ENCODE data around the gene DNM3.

The DNM3 gene

DNA sequence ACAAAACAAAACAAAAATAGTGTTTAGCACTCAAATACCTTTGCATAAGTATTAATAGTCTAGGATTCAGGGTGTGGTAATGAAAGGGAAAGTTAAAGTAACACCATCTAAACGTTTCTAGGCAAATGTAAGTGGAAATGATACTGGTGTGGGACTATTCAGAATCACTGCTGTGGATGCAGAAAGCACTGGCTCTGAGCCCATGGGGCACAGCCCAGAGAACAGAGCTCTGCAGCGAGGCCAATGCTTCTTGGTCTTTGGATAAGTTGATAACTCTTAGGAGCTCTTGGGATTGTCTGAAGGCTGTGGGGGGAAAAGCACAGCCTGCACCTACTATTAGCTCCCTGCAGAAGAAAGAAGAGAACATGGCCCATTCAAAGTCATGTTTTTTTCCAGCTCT, 21.4 kb upstream of the DNM3 start:
- DNase-seq = no peak

DNA sequence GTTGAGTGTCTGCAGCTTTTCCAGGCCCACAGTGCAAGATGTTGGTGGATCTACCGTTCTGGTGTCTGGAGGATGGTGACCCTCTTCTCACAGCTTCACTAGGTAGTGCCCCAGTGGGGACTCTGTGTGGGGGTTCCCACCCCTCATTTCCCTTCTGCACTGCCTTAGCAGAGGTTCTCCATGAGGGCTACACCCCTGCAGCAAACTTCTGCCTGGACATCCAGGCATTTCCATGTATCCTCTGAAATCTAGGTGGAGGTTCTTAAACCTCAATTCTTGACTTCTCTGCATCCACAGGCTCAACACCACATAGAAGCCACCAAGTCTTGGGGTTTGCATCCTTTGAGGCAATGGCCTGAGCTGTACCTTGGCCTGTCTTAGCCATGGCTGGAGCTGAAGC, 14.3 kb upstream of the DNM3 start:
- no peak for DNase-seq

DNA sequence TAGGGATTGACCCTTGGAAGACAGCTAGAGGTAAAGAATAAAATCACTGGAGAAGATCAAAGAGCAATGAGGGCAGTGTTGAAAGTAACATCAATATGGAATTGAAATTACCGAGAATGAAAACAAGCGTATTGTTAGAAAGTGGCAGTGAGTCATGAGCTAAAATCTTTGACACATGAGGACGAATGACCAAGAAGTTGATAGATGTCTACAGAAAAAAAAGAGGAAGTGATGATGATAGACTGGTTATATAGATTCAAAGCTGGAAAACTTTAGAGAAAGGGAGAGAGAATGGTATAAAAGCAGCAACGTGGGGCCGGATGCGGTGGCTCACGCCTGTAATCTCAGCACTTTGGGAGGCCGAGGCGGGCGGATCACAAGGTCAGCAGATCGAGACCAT, 12.5 kb upstream of the DNM3 start:
- DNase-seq = no peak

DNA sequence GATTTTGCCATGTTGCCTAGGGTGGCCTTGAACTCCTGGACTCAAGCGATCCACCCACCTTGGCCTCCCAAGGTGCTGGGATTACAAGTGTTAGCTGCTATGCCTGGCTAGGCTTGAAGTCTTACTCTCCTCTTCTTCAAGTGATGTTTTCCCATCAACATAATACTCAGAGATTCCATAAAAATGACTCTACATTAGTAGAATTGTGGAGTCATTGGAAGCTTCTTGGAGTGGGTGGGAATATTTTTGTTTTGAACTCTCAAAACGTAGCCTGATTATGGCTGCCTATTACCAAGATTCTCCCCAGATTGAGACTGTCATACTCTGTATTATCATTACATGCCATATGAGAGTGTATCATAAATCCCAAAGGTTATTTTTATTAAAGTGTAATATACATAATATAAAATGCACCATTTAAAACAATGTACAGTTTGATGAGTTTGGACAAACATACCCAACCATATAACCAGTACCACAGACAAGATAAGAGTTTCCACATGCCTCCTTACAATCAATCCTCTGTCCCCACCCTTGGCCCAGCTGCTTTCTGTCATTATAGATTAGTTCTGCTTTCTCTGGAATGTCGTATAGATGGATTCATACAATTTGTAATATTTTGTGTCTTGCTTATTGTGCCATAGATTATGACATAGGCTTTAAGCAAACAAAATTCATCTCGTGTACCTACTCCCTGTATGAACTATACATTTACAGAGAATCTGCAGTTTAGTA, 8.0 kb upstream of the DNM3 start:
- DNase-seq = no peak

DNA sequence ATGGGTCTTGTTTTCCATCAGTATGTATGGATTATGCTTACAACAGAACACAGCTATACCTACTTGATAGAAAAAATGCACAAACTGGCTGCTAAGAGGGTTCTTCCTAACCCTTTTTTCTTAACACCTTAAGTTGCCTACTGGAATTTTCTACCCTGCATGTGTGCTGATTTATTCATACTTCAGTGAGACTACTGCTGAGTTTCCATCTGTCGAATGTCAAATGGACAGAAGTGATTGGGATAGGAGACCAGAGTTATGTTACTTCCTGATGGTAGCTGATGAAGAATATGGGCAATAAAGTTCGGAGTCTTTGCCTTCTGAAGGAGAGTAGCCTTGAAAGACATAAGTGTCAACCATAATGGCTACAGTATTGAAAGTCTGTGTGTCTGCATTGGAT, 6.5 kb upstream of the DNM3 start:
- no peak for DNase-seq

DNA sequence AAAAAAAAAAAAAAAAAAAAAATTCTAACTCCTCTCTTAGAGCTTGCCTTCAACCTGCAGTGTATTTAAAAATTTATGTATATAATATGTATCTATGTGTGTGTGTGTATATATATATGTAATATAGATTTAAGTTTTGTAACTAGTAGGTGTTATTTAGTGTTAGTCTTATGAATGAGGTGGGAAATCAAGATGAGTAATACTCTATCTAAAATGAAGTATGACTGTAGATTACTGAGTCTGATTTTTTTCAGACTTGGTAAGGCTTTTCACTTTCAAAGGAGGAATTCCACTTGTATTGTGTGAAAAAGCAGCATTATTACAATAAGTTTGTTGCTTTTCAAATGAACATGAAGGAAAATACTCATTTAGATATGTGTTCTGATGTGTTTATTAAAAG, 5.4 kb upstream of the DNM3 start:
- no peak for DNase-seq

DNA sequence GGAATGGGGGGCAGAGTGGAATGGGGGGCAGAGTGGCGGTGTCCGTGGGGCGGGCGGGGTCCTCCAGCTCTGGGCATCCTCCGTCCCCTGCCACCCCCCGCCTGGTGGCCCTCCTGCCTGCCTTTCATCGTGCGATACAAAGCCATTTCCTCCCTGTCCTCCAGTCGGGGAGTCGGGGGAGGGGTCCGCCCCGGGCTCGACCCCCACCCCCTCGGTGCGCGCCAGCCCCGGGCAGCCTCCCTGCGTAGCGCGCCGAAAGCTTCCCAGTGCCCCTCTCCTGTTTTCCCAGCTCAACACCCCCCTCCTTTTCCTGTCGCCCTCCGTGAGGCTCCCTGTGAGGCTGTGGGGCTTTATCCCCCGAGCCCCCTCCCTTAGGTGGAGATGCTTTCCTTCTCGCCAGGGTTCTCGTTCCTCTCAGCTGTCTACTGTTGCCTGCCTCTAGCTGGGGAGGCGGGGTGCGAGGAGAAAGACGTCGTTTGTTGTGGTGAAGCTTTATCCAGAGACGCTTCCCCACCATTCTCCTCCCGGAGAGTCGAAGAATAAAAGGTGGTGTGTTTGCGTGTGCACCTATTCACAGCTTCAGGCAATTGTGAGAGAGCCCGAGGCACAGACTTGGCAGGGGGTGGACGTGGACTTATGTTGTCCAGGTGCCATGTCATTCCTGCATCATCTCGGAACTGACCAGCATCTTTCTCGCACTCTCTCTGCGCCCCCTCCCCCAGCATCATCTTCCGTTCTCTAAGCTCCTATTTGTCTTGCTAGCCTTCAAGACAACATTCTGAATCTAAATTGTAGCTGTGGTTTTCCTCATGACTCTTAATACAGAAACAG, 848 bp downstream of the DNM3 start:
- DNase-seq = no peak

DNA sequence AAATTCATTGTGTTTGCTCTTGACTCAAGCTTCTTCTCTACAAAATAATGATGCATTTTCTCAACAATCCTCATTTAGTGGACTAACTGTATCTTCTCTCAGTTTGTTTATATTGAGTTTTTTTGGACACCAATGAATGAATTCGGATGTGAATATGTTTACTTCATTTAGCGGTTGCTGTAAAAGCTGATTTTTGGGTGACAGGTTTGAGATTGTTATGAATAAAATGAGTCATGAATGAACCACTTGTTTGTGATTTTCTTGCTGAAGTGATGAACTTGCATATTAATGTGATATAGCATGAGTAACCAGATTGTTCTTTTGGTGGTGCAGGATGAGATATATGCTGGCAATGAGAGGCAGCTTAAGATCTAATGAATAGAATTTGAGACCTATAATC, 3.1 kb downstream of the DNM3 start:
- DNase-seq = no peak

DNA sequence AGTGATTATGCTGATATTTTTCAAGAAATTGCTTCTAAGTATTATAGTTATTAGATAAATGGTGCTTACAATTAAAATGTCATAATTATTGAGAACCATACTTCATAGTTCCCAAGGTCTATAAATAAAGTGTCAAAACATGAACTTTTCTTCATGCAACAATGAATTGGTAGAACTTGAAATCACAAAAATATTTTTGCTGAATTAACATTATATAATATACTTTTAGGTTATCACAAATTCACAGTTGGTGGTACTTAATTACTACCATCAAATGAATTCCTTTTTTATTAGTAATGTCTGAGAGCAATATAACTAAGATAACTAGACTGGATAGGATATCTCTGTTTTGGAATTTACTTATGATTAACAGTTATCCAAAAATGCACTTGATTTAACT, 4.7 kb downstream of the DNM3 start:
- no peak for DNase-seq

DNA sequence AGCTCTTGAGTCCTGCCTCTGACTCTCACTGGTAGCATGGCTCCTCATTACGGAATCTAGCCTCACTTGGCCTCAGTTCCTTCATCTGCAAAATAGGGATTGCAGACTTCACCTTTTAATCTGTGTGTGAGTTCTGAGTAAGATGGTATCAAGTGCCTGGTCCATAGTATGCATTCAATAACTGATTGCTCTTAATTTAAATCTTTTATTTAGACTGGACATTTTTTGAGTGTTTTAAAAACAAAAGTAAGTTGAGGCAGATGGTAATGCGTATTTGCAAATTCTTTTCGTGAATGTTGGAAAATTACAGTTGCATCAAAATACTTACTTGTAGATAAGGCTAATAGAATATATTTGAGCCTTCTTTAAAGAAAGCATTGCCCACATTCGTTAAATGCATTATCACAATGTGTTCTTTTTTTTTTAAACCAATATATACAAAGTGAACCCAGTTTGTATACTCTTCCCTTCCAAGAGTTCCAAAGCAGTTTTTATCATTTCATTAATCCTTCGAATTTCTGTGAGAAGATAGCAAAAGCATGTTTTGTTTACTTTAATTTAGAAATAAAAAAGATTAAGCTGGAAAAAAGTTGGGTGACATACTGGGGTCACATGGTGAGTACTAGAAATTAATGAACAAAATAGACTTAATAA, 8.1 kb downstream of the DNM3 start:
- no peak for DNase-seq

DNA sequence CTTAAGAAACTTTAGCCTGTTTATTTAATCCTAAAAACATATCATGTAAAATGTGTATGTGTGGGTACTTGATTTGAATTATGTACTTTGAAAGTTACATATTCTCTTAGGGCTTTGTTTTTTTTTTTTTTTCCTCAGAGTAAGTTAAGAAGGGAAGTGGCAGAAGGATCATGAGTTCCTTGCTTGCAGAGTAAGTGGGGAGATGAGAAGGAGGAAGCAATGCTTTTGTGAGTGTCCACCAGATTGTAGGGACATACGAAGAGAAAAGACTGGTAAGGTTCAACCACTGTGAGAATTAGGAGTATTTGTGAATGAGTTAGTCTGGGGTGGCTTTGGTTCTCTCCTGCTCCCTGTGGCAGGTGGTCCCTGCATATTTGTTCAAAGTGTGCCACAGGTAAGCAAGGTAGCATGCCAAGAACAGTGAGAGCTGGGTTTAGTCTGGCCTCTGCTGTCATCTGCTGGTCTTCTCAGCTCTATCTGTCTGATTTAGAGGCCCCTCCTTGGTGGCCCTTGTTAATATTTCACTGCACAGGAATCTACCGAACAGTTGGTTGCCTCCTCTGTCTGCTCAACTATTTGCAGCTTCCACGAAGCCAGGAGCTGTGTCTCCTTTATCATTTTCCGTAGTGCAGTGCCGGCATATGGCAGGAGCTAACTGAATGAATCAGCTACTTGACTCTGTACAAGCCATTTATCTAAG, 9.5 kb downstream of the DNM3 start:
- DNase-seq = no peak

DNA sequence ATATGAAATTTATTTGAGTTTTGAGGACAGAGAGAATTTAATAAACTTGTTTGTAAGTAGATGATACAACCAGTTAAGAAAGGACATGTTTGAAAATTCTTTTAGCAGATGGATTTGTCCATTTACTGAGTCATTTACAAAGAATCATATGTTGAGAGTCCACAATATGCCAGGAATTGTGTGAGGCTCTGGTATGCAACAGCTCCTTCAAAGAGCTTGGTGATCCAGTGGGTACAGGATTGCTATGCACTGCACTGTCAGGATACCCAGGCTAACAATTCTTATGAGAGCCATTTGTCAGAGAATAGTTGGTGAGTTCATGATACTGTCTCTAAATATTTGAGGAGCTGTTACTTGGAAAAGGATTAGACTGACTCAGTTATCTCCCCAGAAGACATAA, 11.0 kb downstream of the DNM3 start:
- DNase-seq = no peak

DNA sequence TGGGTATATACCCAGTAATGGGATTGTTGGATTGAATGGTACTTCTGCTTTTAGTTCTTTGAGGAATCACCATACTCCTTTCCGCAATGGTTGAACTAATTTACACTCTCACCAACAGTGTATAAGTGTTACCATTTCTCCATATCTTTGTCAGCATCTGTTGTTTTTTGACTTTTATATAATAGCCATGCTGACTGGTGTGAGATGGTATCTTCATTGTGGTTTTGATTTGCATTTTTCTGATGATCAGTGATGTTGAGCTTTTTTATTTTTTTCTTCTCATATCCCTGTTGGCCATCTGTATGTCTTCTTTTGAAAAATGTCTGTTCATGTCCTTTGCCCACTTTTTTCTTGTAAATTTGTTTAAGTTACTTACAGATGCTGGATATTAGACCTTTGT, 14.1 kb downstream of the DNM3 start:
- no peak for DNase-seq

DNA sequence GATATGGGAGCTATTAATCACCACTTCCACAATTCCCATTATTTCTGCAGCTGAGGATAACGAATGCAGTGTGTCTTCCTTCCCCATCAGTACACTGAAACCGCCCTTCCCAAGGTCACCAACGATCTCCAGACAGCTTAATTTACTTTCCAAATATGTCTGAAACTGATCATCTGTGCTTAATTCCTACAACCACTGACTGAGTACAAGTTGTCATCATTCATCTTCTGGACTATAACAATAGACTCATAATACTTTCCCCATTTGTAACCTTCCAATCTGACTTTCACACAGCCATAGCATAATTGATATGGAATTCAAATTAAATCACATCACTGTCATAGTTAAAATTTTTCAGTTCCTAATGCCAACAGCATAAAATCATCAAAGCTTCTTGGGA, 17.4 kb downstream of the DNM3 start:
- DNase-seq = no peak

DNA sequence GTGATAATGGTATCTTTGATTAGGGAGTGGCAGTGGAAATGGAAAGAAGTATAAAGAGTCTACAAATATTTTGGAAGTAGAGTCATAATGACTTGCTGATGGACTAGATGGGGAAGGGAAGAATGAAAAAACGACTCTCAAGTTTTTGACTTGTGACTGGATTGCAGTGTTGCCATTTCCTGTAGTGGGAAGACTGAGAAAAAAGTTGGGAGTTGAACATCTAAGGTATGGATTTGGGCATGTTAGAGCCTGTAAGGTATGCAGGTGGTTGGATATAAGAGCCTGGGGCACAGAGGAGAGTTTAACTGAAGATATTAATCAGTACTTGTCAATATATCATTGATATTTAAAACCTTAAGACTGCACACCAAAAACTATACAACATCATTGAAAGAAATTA, 19.4 kb downstream of the DNM3 start:
- no peak for DNase-seq

DNA sequence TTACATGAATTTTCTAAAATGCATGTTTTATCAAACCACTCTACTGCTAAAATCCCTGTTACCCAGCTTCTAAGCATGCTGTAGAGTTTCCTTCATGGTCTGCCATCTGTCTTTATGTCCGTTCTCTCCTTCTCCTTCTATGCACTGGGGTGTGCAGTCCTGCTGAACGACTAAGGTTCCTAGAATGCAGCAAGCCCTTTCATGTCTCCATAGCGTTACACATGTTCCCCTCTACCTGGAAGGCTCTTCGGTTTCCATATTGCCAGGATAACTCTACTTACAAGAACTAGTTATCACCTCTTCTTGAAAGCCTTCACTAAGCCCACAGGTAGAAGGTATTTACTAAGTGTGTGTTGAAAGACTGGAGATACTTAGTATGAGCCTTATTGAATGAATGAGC, 22.2 kb downstream of the DNM3 start:
- DNase-seq = no peak

DNA sequence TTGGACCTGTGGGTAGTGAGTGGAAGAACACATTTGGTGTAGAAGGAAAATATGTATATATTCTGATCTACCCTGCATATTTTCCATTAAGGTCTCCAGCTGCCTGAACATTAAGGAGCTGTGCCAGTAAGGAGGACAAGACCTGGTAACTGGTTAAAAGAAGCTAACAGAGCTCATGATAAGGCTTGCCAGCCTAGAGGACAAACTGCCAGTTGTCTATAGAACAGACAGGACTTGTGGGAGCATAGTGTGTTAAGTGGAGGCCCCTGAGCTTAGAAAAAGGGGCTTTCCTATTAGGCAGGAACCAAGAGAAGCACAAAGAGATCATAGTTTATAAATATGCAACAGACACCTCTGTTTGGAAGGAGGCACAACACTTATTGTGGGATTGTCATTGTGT, 23.0 kb downstream of the DNM3 start:
- DNase-seq = no peak

DNA sequence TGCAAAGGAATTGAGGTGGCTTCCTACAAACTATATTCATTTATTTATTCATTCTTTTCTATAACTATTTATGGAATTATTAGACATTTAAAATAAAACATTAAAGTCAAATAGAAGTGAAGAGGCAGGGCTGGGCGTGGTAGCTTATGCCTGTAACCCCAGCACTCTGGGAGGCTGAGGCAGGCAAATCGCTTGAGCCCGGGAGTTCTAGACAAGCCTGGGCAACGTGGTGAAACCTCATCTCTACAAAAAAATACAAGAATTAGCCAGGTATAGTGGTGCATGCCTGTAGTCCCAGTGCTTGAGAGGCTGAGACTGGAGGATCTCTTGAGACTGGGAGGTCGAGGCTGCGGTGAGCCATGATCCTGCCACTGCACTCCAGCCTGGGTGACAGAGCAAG, 23.8 kb downstream of the DNM3 start:
- no peak for DNase-seq

DNA sequence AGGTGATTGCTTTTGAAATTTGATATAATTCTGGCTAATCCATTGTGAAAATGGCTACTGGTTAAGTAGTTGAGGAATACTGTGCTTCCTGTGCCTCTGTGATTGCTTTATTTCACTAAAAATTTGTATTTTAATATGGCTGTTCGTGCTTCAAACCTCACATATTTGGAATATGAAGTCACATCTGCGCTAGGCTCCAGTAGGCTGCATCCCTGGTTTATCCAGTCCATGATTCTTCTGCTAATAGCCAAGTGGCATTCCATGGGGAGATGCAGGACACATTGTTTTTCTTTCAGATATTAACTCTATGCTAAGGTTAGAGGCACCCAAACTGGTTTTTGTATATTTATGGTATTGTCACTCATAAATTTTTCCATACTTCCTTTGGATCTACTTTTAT, 25.9 kb downstream of the DNM3 start:
- DNase-seq = no peak

DNA sequence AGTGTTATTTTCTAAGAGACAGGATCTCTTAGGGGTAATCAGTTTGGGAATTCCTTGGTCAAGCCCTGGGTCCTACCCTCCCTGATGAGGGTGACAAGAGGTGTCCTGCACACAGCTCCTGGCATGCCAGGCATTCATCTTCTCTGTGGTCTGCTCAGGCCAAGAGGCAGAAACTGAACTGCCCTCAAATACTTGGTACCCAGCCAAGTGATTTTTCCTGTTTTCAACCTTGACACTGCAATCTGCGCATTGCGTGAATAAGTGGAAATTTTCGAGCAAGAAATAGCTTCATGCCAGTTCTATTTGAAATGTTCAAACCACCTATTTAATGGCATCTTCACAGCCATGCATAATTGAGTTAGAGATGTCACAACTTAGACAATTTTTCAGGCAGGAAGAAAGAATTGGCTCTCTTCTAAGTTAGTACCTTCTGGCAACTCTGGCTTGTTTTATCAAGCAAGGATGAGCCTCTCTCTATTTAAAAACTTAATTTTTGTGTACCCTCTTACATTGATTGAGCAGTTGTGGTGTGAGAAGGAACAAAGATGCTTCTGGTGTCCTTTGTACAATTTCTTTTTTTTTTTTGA, 27.0 kb downstream of the DNM3 start:
- DNase-seq = no peak

DNA sequence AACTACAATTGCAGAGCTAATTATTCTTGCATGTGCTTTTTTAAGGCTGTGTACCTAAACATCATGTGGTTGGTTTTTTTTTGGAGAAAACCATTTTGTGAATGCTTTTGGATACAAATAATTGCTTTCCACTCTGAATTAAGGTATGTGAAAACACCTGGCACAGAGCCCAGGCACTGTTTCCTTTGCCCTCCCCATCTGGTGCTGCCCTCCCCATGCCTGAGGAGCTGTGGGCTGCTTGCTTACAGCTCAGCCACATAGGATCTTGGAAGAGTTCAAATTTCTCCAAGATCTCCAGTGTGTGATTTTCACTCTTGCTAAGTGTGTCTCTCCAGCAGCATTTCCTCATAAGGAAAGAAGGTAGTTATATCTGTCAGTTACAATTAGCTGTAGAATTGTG, 27.8 kb downstream of the DNM3 start:
- no peak for DNase-seq

DNA sequence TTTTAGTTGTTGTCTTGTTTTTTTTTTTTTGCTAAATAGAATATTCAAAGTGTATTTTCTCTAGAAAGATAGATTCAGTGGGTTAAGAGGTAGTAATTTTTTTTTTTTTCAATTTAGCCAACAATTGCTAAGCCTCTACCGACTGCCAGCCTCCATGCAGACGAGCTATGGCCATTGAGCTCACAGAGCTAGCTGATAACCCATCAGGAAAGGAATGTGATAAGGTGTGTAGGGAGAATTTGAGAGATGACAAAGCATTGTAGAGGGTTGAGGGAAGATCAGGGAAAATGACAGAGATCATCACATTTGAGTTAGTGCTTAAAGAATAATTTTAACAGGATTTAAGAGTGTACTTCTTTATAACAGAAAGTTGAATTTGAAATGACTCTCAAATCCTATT, 30.6 kb downstream of the DNM3 start:
- no peak for DNase-seq

DNA sequence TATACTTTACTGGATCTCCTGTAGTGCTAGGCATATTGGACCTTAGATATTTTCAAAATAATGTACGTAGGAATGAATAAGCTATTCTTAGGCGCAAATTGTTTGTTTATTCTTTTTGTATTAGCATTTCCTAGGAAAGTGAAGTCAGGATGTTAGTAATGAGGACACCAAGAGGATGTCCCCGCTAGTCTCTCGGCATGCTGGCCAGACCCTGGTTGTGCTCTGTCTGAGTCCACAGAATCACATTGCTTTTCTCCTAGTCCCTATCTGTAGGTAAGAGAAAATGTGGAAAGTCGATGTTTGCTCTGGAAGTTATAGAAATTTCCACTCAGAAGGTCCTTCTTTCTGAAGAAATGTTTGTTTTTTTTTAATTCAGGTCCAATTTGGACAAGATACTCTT, 31.1 kb downstream of the DNM3 start:
- no peak for DNase-seq

Measured in NCI-H1417 treated with DMSO at 0.1 percent for 48 hours (cell line).